Muscle layer of duodenum (tissue), 2 donors: ENCODE measurements around the gene USP11.
"Not testable (repeated sequence)": the region's sequence is repeated elsewhere in the genome, so short reads cannot be mapped to it uniquely, and the experiment has no call there.

Experiments used
- H3K27ac ChIP-seq: one replicate; pipeline ENCODE4 v1.7.0; 2013; ENCODE audit warnings: mild to moderate bottlenecking, low read length
- H3K27me3 ChIP-seq: one replicate; pipeline ENCODE4 v1.7.0; 2013; ENCODE audit warnings: low read depth, mild to moderate bottlenecking, control low read depth, low read length
- H3K36me3 ChIP-seq, 2 donors: one replicate each; pipeline ENCODE4 v1.7.0; 2013; ENCODE audit warnings: low read length in 2 of 2, control low read depth in 1 of 2, mild to moderate bottlenecking in 1 of 2; ENCODE audit not compliant: insufficient read depth in 2 of 2, control insufficient read depth in 1 of 2
- H3K4me1 ChIP-seq, 2 donors: one replicate each; pipeline ENCODE4 v1.7.0; 2013; ENCODE audit warnings: low read length in 2 of 2, mild to moderate bottlenecking in 2 of 2, control low read depth in 1 of 2, moderate library complexity in 1 of 2; ENCODE audit not compliant: insufficient read depth in 2 of 2, control insufficient read depth in 1 of 2
- H3K4me3 ChIP-seq, 2 donors: one replicate each; pipeline ENCODE4 v1.7.0; 2013; ENCODE audit warnings: low read length in 2 of 2, low read depth in 1 of 2, mild to moderate bottlenecking in 1 of 2
- H3K9me3 ChIP-seq, 2 donors: one replicate each; pipeline ENCODE4 v1.7.0; 2013; ENCODE audit warnings: low read length in 2 of 2, control low read depth in 1 of 2, mild to moderate bottlenecking in 1 of 2; ENCODE audit not compliant: control insufficient read depth in 1 of 2
- donor health status: healthy.

The USP11 gene

GRCh38 chrX:47240619-47241018 is 7.8 kb downstream of the USP11 start:
- H3K9me3 ChIP-seq = no peaks in the 10 kb centered on the region
- no peak overlapping the region for H3K27ac ChIP-seq
- no peaks in the 10 kb centered on the region for H3K27me3 ChIP-seq
- peaks cover 33 to 50% of the 10 kb centered on the region in 2 donors for H3K36me3 ChIP-seq
- H3K4me3 ChIP-seq = no peak overlapping the region
- peaks cover 0 to 10% of the 10 kb centered on the region in 2 donors for H3K4me1 ChIP-seq

GRCh38 chrX:47241201-47242011 is 8.6 kb downstream of the USP11 start:
- Histone ChIP-seq H3K9me3 (no peaks in the 10 kb centered on the region), H3K4me3 (no peak overlapping the region), H3K36me3 (peaks cover 40 to 56% of the 10 kb centered on the region in 2 donors), H3K27ac (no peak overlapping the region), H3K27me3 (no peaks in the 10 kb centered on the region), H3K4me1 (peaks cover 0 to 9% of the 10 kb centered on the region in 2 donors)

GRCh38 chrX:47242321-47242720 is 9.5 kb downstream of the USP11 start:
- no peaks in the 10 kb centered on the region for H3K27me3 ChIP-seq

GRCh38 chrX:47243351-47243750 is 10.5 kb downstream of the USP11 start:
- Histone ChIP-seq H3K4me3 (no peak overlapping the region), H3K36me3 (peaks cover 44 to 69% of the 10 kb centered on the region in 2 donors), H3K27me3 (no peaks in the 10 kb centered on the region), H3K9me3 (no peaks in the 10 kb centered on the region), H3K27ac (no peak overlapping the region), H3K4me1 (no peaks in the 10 kb centered on the region)

More at GRCh38 chrX:47242321-47242720, 9.5 kb downstream of the USP11 start:
- no peak overlapping the region for H3K27ac ChIP-seq
- H3K4me3 ChIP-seq = no peak overlapping the region
- H3K9me3 ChIP-seq = no peaks in the 10 kb centered on the region
- peaks cover 44 to 59% of the 10 kb centered on the region in 2 donors for H3K36me3 ChIP-seq
- no peaks in the 10 kb centered on the region for H3K4me1 ChIP-seq

- no peaks in the 10 kb centered on the region for H3K4me1 ChIP-seq
- peaks cover 42 to 68% of the 10 kb centered on the region in 2 donors for H3K36me3 ChIP-seq
- no peak overlapping the region for H3K4me3 ChIP-seq
- H3K27ac ChIP-seq = no peak overlapping the region
- no peaks in the 10 kb centered on the region for H3K9me3 ChIP-seq
- H3K27me3 ChIP-seq = no peaks in the 10 kb centered on the region
Observed at GRCh38 chrX:47244676-47245075, 11.9 kb downstream of the USP11 start.

- no peak overlapping the region for H3K27ac ChIP-seq
- peaks cover 37 to 63% of the 10 kb centered on the region in 2 donors for H3K36me3 ChIP-seq
- no peaks in the 10 kb centered on the region for H3K27me3 ChIP-seq
- H3K4me1 ChIP-seq = no peaks in the 10 kb centered on the region
- H3K4me3 ChIP-seq = no peak overlapping the region
- H3K9me3 ChIP-seq = no peaks in the 10 kb centered on the region
Observed at GRCh38 chrX:47245156-47245555, 12.3 kb downstream of the USP11 start.

- Histone ChIP-seq H3K4me1 (no peaks in the 10 kb centered on the region), H3K4me3 (no peak overlapping the region), H3K27me3 (no peaks in the 10 kb centered on the region), H3K27ac (no peak overlapping the region), H3K9me3 (no peaks in the 10 kb centered on the region), H3K36me3 (peaks cover 18 to 42% of the 10 kb centered on the region in 2 donors)
Observed at GRCh38 chrX:47247206-47247998, 14.6 kb downstream of the USP11 start.

- Histone ChIP-seq H3K4me3 (no peak overlapping the region), H3K36me3 (peaks cover 17 to 39% of the 10 kb centered on the region in 2 donors), H3K4me1 (no peaks in the 10 kb centered on the region), H3K27ac (no peak overlapping the region), H3K27me3 (no peaks in the 10 kb centered on the region), H3K9me3 (no peaks in the 10 kb centered on the region)
Observed at GRCh38 chrX:47247999-47248320, 15.2 kb downstream of the USP11 start.

- Histone ChIP-seq H3K27ac (no peak overlapping the region), H3K9me3 (no peaks in the 10 kb centered on the region)
Observed at GRCh38 chrX:47248576-47248975, 15.8 kb downstream of the USP11 start.

GRCh38 chrX:47250017-47250347 is 17.2 kb downstream of the USP11 start:
- no peaks in the 10 kb centered on the region for H3K9me3 ChIP-seq
- peaks cover 11 to 22% of the 10 kb centered on the region in 2 donors for H3K36me3 ChIP-seq
- H3K4me1 ChIP-seq = no peaks in the 10 kb centered on the region
- H3K4me3 ChIP-seq = no peak overlapping the region
- no peaks in the 10 kb centered on the region for H3K27me3 ChIP-seq
- no peak overlapping the region for H3K27ac ChIP-seq

More at GRCh38 chrX:47248576-47248975, 15.8 kb downstream of the USP11 start:
- peaks cover 17 to 36% of the 10 kb centered on the region in 2 donors for H3K36me3 ChIP-seq
- no peaks in the 10 kb centered on the region for H3K27me3 ChIP-seq
- no peak overlapping the region for H3K4me3 ChIP-seq
- no peaks in the 10 kb centered on the region for H3K4me1 ChIP-seq

GRCh38 chrX:47257620-47258019 is 24.8 kb downstream of the USP11 start:
- not testable (repeated sequence) for H3K4me3 ChIP-seq, H3K27ac ChIP-seq, H3K4me1 ChIP-seq, H3K27me3 ChIP-seq, H3K9me3 ChIP-seq, H3K36me3 ChIP-seq
